NCI-H1048 (cell line): ENCODE data around the gene RSPRY1.
"Not testable (repeated sequence)": the region's sequence is repeated elsewhere in the genome, so short reads cannot be mapped to it uniquely, and the experiment has no call there.

Experiments used
- DNase-seq: peaks from one replicate; lab custom pipeline; 2025; lab: John Stamatoyannopoulos, UW

The RSPRY1 gene

GRCh38 chr16:57186872-57187854 lies 1.0 kb downstream of the RSPRY1 start:
- no peak for DNase-seq

DNA sequence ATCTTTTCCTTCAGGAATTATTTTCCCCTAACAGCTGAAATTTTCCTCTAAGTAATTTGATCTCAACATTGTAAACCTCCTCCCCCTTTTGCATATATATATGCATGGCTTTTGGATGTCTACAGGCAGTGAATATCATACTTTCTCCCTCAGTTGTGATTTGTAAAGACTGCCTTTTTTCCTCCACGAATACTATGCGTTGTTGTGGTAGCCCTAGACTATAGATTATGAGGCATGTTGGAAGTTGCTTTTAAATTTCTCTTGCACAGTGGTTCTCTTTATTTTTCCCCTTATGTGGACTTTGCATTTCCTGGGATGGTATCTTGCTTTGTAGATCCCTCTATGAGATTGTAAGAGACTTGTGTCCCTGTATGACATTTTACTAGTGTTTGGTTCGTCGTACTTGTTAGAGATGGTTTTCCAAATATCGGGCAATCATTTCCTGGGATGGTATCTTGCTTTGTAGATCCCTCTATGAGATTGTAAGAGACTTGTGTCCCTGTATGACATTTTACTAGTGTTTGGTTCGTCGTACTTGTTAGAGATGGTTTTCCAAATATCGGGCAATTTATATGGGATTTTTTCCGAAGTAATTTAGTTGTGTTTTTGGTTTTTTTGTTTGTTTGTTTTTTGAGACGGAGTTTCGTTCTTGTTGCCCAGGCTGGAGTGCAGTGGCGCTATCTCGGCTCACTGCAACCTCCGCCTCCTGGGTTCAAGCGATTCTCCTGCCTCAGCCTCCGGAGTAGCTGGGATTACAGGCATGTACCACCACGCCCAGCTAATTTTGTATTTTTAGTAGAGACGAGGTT lies 2.0 kb downstream of the RSPRY1 start:
- not testable (repeated sequence) for DNase-seq

GRCh38 chr16:57188711-57189002 lies 2.5 kb downstream of the RSPRY1 start:
- no peak for DNase-seq

DNA sequence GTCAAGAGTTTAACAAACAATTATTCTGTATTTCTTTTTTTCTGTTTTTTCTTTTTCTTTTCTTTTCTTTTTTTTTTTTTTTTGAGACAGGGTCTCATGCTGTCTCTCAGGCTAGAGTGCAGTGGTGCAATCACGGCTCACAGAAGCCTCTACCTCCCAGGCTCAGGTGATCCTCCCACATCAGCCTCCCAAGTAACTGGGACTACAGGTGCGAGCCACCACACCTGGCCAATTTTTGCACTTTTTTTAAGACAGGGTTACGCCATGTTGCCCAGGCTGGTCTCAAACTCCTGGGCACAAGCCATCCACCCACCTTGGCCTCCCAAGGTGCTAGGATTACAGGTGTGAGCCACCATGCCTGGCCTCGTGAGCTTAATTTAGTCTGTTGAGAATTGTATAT lies 3.4 kb downstream of the RSPRY1 start:
- not testable (repeated sequence) for DNase-seq

DNA sequence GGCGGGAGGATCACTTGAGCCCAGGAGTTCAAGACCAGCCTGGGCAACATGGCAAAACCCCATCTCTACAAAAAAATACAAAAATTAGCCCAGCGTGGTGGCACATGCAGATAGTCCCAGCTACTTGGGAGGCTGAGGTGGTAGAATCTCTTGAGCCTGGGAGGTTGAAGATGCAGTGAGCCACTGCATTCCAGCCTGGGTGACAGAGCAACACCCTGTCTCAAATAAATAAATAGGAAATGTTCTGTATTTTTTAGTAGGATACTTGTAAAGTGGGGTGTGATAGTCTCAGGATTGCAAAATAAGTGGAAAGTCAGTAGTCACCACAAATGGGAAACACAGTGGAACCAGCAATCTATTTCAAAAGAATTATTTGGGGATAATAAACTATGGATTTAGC lies 4.0 kb downstream of the RSPRY1 start:
- DNase-seq, result no peak

GRCh38 chr16:57191056-57191571 lies 5.0 kb downstream of the RSPRY1 start:
- no peak for DNase-seq

DNA sequence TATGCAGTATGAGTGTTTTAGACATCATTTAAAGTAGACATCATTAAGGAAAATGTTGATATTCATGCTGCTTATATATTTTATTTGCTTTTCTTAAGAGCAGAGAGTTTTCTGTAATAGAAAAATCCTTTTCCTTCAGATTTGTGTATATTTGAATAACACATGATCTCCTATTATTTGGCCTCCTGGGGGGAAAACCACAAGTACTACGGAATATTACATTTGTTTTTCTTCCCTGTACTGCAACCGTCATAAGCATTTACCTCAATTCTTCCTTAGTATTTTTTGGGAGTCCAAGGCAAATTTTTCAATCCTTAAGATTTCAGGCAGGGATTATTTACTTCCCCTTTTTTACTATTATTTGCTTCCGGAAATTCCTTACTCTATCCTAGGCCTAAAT lies 6.0 kb downstream of the RSPRY1 start:
- no peak for DNase-seq

GRCh38 chr16:57192720-57193486 lies 6.8 kb downstream of the RSPRY1 start:
- no peak for DNase-seq

- no peak for DNase-seq
These were observed 8.4 kb downstream of the RSPRY1 start for GRCh38 chr16:57194512-57194911.

- no peak for DNase-seq
These were observed 10.2 kb downstream of the RSPRY1 start for GRCh38 chr16:57196286-57196685.

GRCh38 chr16:57196753-57197152 lies 10.6 kb downstream of the RSPRY1 start:
- DNase-seq, result no peak

GRCh38 chr16:57200321-57200720 lies 14.2 kb downstream of the RSPRY1 start:
- DNase-seq, result not testable (repeated sequence)

- DNase-seq, result not testable (repeated sequence)
These were observed 14.8 kb downstream of the RSPRY1 start for GRCh38 chr16:57200926-57201325.

GRCh38 chr16:57202095-57202886 lies 16.2 kb downstream of the RSPRY1 start:
- DNase-seq, result no peak

DNA sequence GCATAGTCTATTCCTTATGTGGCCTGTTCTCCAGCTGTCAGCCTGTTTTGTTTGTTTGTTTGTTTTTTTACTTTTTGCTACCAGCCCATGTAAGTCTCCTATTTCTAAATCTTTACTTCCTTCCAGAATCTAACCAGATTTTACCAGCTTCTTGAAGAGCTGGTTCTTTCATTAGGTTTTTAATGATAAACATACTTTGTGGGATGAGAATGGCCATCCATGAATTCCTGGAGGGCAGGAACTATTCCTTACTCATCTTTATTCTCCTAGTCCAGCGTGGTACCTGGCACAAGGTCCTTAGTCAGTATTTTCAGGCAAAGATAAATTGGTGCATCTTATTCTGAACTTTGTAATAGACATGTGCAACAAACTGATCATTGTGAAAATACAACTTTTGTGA lies 17.3 kb downstream of the RSPRY1 start:
- no peak for DNase-seq

DNA sequence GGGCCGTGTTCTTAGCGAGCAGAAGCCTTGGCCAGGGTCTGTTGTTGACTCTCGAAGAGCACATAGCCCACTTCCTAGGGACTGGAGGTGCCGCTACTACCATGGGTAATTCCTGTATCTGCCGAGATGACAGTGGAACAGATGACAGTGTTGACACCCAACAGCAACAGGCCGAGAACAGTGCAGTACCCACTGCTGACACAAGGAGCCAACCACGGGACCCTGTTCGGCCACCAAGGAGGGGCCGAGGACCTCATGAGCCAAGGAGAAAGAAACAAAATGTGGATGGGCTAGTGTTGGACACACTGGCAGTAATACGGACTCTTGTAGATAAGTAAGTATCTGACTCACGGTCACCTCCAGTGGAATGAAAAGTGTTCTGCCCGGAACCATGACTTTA lies 18.5 kb downstream of the RSPRY1 start:
- DNase-seq, result no peak

DNA sequence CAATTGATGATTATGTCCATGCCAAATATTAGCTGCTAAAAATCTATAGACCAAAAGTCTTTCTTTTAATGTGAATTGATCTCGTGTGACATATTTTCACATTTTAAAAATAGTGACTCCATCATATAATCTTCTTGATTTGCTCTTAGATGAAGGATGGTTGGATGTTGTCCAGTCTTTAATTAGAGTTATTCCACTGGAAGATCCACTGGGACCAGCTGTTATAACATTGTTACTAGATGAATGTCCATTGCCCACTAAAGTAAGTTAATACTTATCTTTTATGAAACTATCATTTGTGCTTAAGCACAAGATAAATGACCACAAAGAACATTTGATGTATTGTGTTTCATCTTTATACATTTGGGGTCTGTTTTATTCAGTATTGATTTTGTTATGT lies 22.8 kb downstream of the RSPRY1 start:
- DNase-seq, result no peak

GRCh38 chr16:57209780-57210179 lies 23.7 kb downstream of the RSPRY1 start:
- no peak for DNase-seq

DNA sequence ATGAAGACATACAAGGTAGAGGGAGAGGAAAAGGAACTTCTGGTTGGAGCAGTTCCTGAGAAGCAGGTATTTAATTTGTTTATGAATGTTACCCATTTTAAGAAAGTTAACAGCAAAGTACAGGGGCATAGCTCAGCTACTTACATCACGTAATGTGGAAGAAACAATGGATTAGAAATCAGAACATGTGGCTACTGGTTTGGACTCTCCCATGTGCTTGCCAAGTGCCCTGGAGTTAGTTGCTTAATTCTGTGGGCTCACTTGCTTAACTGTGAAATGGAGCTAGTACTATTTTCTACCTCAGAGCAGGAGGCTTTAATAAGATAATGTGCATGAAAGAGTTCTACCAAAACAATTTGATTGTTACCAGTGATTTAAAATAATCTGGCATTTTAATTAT lies 27.3 kb downstream of the RSPRY1 start:
- no peak for DNase-seq

DNA sequence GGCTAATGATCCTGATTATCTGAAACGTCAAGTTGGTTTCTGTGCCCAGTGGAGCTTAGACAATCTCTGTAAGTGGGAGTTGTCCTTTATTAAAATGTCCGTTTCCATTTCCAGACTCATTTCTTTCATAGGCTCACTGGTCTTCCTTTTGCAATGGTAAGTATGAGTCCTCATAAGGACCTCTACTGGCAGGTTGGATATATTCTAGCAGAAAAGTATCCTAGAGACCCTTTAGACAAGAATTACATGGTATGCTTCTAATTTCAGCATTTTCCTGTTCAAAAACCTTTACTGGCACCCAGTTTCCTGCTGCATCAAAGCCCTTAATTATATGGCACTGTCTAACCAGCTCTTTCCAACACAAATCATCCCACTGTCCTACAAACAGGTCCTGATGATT lies 30.8 kb downstream of the RSPRY1 start:
- DNase-seq, result no peak

DNA sequence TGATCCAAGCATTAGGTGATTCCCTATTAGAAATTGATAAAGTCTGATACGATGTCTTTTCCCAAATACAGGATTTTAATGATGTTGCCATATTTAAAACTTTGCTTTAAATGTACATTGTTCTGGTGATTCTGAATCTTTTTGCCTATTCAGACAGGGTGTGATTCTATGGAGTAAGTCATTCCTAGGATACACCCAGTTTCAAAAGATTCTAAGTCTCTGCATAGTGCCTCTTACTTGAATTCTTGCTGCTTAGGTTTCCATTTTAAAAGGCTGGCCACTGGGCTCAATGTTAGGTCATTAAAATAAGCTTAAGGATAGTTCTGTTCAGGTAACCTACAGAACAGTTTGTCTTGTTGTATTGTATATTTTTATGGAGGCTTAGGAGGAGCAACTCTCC lies 36.9 kb downstream of the RSPRY1 start:
- no peak for DNase-seq
